Omental fat pad (tissue), 4 donors: ENCODE data around the gene EGFL6. TPM values are rescaled to one million over a fixed set of nuclear protein-coding genes. Genes with fewer than 3 reads are reported as not detected.
A peak's percentile ranks its signal among the peaks of the same experiment; 100 is the strongest.
"Not testable (repeated sequence)": the region's sequence is repeated elsewhere in the genome, so short reads cannot be mapped to it uniquely, and the experiment has no call there.

ENCODE experiments used
- ATAC-seq: fragments of 150-250 bp; one replicate; pipeline ENCODE4 v1.9.1; 2016; ENCODE audit warnings: mild to moderate bottlenecking, moderate library complexity; ENCODE audit not compliant: low FRiP score
- DNase-seq: peaks from one replicate; pipeline ENCODE4 v3.0.0-alpha.2; 2019; ENCODE audit warnings: low spot score
- CTCF ChIP-seq, 3 donors: fragments of 450-650 bp; IDR thresholded peaks; one replicate each; pipeline ENCODE4 v1.5.1; 2016 to 2017; ENCODE audit warnings: antibody characterized with exemption in 3 of 3, mild to moderate bottlenecking in 3 of 3, moderate library complexity in 2 of 3
- total RNA-seq, 4 donors: library from RNA; depleted of rRNA; stranded (reverse); fragments of >200 nt; gene quantifications; one replicate each; pipeline ENCODE4 v1.1.0, GENCODE V29; 2016

Gene EGFL6
- total RNA-seq, 4 donors from 2014 or later, result 0.63 to 4.2 (median 1.2) TPM; not detected in 1

GRCh38 chrX:13607331-13607995 is 38.1 kb downstream of the EGFL6 start:
- TF ChIP-seq CTCF (IDR thresholded peaks at IDR 0.05), result no peak
- no peak for ATAC-seq

GRCh38 chrX:13607996-13608365 is 38.6 kb downstream of the EGFL6 start:
- DNase-seq, result no peak
- ATAC-seq, result no peak
- no peak for TF ChIP-seq CTCF (IDR thresholded peaks at IDR 0.05)

More at GRCh38 chrX:13607331-13607995, 38.1 kb downstream of the EGFL6 start:
- DNase-seq, result no peak

GRCh38 chrX:13614154-13614553 is 44.8 kb downstream of the EGFL6 start:
- no peak for DNase-seq
- TF ChIP-seq CTCF (IDR thresholded peaks at IDR 0.05), result no peak
- peak; percentile 28 for ATAC-seq

- DNase-seq (no peak), ATAC-seq (no peak)
- no peak for TF ChIP-seq CTCF (IDR thresholded peaks at IDR 0.05)
Measured at GRCh38 chrX:13620207-13620606, 50.8 kb downstream of the EGFL6 start.

- no peak for DNase-seq
- TF ChIP-seq CTCF (IDR thresholded peaks at IDR 0.05), result no peak
- ATAC-seq, result no peak
Measured at GRCh38 chrX:13622401-13622964, 53.1 kb downstream of the EGFL6 start.

- no peak for ATAC-seq
- no peak for DNase-seq
- no peak for TF ChIP-seq CTCF (IDR thresholded peaks at IDR 0.05)
Measured at GRCh38 chrX:13627306-13627705, 57.9 kb downstream of the EGFL6 start.

GRCh38 chrX:13637224-13637623 is 67.8 kb downstream of the EGFL6 start:
- ATAC-seq, DNase-seq: not testable (repeated sequence)
